ENCODE data around the gene ADAM33. TPM values are rescaled to one million over a fixed set of nuclear protein-coding genes. Genes with fewer than 3 reads are reported as not detected.

Gene ADAM33
- total RNA-seq, 2 donors from 2014 or later = not detected

DNA sequence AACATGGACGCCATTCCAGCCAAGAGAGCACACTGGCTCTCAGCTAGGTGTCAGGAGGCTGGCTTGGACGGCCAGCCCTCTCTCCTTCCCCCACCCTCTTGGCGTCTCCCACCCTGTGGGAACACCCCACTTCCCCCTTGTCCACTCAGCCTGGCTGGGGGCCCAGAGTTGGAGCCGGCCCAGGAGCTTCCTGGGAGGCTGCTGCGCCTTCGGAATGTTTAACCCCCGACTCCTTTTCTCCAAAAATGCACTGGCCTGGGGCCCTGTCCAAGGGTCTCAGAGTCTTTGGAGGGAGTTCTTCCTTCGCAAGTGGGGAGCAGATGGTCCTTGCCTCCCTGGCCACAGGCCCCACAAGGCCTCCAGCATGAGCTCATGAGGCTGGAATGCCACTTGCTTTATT lies 4.1 kb downstream of the ADAM33 start:
- Mint-ChIP-seq H3K27ac (no peak overlapping the region), H3K4me3 (no peak overlapping the region), H3K36me3 (ENCODE audit: low read depth) (peaks cover 5% of the 10 kb centered on the region), H3K27me3 (peaks cover 69% of the 10 kb centered on the region), H3K4me1 (peaks cover 10% of the 10 kb centered on the region)
- no peak for ATAC-seq
- no peak for DNase-seq
- no peaks in the 10 kb centered on the region for H3K9me3 ChIP-seq (ENCODE audit: control insufficient read depth, low read length, poor library complexity, severe bottlenecking)

DNA sequence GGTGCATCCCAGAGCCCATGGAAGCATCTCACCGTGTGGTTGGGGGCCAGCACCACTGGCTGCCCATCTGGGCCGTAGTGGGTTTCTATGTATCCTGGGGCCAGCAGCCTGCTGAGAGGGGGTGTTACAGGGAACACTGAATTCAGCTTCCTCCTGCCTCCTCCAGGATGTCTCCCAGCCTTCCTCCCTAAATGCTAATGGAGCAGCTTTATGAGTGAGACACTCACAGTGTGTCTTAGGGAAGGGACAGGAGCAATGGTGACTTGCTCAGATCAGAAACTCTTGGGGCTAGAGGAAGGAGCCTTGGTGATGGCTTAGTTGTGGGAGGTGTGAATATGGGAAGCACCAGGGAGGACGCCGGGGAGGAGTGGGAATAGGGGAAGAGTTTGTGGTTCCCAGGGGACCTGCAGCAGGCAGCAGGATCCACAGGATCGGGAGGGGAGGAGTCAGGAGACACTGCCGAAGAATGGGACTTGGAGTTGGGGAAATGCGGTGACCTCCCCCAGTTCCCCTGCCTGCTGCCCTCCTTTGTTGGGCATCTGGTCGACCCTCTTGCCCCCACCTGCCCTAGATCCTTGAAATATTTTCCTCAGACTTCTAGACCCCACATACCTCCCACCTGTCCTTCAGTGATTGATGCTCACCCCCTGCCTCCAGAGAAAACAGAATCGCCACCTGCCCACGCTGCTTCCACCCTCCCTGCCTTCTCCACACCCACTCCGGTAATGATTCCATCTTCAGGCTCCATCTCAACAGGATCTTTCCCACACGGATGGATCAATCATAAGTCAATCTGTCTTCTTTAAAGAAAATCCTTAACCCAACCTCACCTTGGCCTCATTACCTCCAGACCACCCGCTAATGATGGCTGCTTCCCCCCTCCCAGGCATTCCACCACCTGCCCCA lies 6.6 kb downstream of the ADAM33 start:
- peaks cover 76% of the 10 kb centered on the region for H3K27me3 Mint-ChIP-seq

DNA sequence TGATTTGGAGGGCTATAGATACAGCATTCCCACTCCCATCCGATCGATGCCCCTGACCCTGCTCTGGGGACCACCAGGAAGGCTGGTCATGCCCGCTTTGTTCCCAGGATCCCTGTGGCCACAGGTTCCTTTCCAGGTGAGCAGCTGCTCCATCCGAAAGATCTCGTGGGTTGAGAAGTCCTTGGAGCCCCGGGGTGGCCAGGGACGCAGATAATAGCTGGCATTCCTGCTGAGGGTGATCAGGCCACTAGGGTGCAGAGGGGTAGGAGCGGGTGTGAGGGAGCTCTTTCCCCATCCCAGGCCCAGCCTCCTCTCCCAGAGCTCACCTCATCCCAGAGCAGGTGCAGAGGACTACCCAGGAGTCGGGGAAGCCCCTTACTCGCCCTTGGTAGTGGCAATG lies 7.4 kb downstream of the ADAM33 start:
- Mint-ChIP-seq H3K36me3 (ENCODE audit: low read depth) (peaks cover 8% of the 10 kb centered on the region), H3K27ac (no peak overlapping the region), H3K4me3 (no peak overlapping the region), H3K4me1 (peaks cover 13% of the 10 kb centered on the region), H3K27me3 (peaks cover 76% of the 10 kb centered on the region)
- DNase-seq (no peak), ATAC-seq (no peak)
- H3K9me3 ChIP-seq (ENCODE audit: control insufficient read depth, low read length, poor library complexity, severe bottlenecking) = no peaks in the 10 kb centered on the region

More for the DNA sequence above, 6.6 kb downstream of the ADAM33 start:
- peaks cover 8% of the 10 kb centered on the region for H3K36me3 Mint-ChIP-seq (ENCODE audit: low read depth)
- no peak overlapping the region for H3K4me3 Mint-ChIP-seq
- ATAC-seq (no peak), DNase-seq (no peak)
- H3K9me3 ChIP-seq (ENCODE audit: control insufficient read depth, low read length, poor library complexity, severe bottlenecking) = no peaks in the 10 kb centered on the region
- peaks cover 11% of the 10 kb centered on the region for H3K4me1 Mint-ChIP-seq
- H3K27ac Mint-ChIP-seq = no peak overlapping the region

DNA sequence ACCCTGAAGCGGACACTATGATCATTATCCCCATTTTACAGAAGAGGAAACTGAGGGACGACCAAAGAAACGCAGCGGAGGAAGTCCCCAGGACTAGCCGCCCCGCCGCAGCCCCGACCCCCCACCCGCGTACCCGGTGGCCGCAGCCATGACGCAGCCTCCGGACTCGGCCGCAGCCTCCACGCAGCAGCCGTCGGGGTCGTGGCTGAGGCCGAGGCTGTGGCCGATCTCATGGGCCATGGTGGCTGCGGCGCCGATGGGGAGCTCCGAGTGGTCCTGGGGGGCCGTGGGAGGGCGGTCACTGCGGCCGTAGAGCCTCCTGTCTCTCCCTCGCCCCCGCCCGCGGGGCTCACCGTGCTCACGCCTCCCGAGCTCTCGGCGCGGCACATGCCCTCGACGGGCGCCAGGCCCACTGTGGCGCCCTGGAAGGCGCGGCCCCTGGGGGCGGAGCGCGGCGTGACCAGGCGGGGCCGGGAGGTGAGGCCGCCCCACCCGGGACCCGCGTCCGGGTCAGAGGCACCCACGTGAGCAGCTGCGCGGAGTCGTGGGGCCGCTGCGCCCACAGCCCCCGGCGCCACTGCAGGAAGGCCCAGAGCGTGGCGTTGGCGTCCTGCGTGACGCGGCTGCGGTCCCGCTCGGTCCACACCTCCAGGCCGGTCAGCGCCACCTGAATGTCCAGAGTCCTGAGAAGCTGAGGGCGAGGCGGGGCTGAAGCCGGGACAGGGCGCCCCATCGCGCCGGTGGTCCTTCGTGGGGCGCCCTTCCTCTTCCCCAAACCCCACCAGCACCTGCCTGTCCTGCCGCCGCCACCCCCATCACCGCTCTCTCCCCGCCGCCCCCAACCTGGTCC lies 8.4 kb downstream of the ADAM33 start:
- no peak overlapping the region for H3K27ac Mint-ChIP-seq
- H3K36me3 Mint-ChIP-seq (ENCODE audit: low read depth) = peaks cover 8% of the 10 kb centered on the region
- ATAC-seq (no peak), DNase-seq (no peak)
- H3K27me3 Mint-ChIP-seq = peaks cover 67% of the 10 kb centered on the region
- peaks cover 13% of the 10 kb centered on the region for H3K4me1 Mint-ChIP-seq
- no peak overlapping the region for H3K4me3 Mint-ChIP-seq
- H3K9me3 ChIP-seq (ENCODE audit: control insufficient read depth, low read length, poor library complexity, severe bottlenecking) = no peaks in the 10 kb centered on the region

DNA sequence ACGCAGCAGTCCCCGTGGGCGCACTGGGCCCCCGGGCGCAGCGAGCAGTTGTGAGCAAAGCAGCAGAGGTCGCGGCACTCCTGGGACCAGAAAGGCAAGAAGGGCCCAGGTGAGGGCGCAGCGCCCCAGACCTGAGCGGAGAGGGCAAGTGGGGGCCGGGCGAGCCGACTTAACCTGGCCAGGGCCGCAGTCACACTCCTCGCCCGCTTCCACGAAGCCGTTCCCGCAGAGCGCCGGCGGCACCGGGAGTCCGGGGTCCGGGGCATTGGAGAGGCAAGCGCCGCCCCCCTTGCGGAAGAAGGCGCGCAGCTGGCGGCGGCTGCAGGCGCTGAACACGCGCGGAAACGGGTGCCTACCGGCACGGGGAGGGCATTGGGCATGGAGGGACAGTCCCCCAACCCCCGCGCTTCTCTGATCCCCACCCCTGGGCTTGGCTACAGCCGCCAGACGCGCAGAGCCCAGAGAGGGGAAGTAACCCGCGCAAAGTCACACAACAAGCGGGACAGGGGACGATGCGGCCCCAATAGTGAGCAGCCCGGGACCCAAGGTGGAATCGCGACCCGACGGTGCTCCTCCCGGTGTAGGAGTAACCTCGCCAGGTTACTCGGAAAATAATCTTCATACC lies 9.2 kb downstream of the ADAM33 start:
- H3K4me3 Mint-ChIP-seq = peak overlapping the region; percentile 65

DNA sequence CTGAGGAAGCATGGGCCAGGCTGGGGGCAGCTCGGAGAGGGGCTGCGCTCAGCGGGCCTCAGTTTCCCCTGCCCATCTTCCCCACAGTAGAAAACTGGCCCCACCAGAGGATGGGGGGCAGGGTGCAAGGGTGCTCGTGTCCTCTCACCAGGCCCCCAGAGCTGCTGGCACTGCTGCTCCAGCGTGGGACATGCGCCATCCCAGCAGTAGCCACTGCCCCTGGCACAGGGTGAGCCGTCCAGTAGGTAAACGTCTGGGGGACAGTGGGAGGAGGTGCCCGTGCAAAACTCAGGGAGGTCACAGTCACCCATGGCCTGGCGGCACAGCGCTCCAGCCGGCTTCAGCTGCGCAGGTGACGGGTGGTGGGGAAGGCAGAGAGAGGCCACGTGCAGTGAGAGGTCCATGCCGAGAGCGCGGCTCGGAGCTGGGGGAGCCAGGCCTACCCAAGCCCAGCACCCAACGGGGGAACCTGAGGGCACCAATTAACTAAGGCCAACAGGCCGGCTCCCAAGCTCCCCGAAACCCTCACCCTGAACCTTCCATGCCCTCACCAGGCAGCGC lies 9.7 kb downstream of the ADAM33 start:
- Mint-ChIP-seq H3K4me3 (peak overlapping the region; percentile 65), H3K36me3 (ENCODE audit: low read depth) (peaks cover 8% of the 10 kb centered on the region), H3K27ac (no peak overlapping the region), H3K27me3 (peaks cover 58% of the 10 kb centered on the region), H3K4me1 (peaks cover 17% of the 10 kb centered on the region)
- ATAC-seq (no peak), DNase-seq (no peak)
- no peaks in the 10 kb centered on the region for H3K9me3 ChIP-seq (ENCODE audit: control insufficient read depth, low read length, poor library complexity, severe bottlenecking)

More for the DNA sequence above, 9.2 kb downstream of the ADAM33 start:
- H3K9me3 ChIP-seq (ENCODE audit: control insufficient read depth, low read length, poor library complexity, severe bottlenecking) = no peaks in the 10 kb centered on the region
- ATAC-seq = no peak
- Mint-ChIP-seq H3K27ac (no peak overlapping the region), H3K4me1 (peaks cover 13% of the 10 kb centered on the region), H3K27me3 (peaks cover 59% of the 10 kb centered on the region), H3K36me3 (ENCODE audit: low read depth) (peaks cover 8% of the 10 kb centered on the region)
- no peak for DNase-seq

DNA sequence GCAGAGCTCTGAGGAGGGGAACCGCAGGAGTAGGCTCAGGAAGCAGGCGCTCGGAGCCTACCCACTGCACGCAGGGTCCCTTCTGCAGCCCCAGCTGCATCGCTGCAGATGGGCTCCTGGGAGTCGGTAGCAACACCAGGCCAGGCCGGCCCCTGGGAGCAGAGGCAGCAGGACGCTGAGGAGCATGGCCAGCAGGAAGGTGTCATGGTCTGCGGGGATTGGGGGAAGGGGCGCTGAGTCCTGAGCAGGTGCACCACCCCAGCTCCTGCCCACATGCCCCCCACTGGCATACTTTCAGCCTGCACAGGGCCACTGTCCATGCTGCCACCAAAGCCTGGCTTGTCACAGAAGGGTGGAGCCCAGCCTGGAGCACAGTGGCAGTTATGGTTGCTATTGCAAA lies 10.9 kb downstream of the ADAM33 start:
- Mint-ChIP-seq H3K4me1 (peaks cover 19% of the 10 kb centered on the region), H3K4me3 (no peak overlapping the region), H3K27ac (no peak overlapping the region), H3K36me3 (ENCODE audit: low read depth) (peaks cover 8% of the 10 kb centered on the region), H3K27me3 (peaks cover 50% of the 10 kb centered on the region)
- DNase-seq = no peak
- ATAC-seq = no peak
- no peaks in the 10 kb centered on the region for H3K9me3 ChIP-seq (ENCODE audit: control insufficient read depth, low read length, poor library complexity, severe bottlenecking)

DNA sequence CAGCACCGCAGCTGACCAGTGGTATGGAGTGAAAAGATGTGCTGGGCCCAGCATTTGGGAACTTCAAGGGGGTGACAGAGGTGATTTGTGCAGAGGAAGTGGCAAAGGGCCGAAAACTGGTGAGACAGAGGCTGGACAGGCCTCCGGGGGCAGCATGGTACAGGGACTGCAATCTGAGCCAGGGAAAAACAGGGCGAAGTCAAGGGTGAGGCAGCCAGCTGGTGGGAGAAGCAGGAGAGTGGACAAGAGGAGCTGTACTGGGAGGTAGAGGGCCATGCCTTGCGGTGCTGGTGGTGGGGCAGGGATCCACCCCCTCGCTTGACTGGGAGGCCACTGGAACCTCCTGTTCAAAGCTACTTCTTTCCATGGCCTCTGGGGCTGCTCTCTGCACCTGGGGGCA lies 11.3 kb downstream of the ADAM33 start:
- DNase-seq (no peak), ATAC-seq (no peak)
- Mint-ChIP-seq H3K36me3 (ENCODE audit: low read depth) (peaks cover 7% of the 10 kb centered on the region), H3K4me3 (no peak overlapping the region), H3K27ac (no peak overlapping the region), H3K4me1 (peaks cover 20% of the 10 kb centered on the region), H3K27me3 (peaks cover 46% of the 10 kb centered on the region)
- H3K9me3 ChIP-seq (ENCODE audit: control insufficient read depth, low read length, poor library complexity, severe bottlenecking) = no peaks in the 10 kb centered on the region

DNA sequence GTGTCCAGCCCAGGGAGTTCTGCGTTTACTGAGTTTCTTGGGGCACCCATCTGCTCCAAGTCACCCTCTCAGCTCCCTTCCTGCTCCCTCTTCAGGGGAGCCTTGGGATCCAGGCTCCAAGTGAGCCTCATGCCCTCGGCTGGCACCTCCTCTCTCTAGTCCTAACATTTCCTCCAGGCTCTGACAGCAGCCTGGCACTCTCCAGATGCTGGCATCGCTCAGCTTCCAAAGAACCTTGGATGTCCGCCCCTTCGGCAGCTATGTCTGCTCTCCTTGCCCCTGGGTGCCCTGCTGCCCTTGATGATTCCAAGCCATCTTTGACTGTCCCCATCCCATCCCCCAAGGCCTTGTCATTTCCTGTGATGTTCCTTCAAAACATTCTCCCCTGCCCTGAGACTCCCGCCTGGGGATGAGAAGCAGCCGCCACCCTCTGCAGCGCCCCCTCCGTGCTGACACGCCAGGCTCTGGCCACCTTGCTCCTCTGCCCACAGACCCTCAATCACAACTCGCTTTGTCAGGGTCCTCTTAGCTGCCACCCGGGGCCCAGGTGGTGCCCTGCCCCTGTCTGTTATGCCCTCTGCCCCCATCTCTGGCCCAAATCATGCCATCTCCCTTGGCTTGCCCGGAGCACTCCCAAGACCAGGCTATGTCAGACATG lies 12.0 kb downstream of the ADAM33 start:
- Mint-ChIP-seq H3K4me1 (peaks cover 18% of the 10 kb centered on the region), H3K36me3 (ENCODE audit: low read depth) (peaks cover 3% of the 10 kb centered on the region), H3K27ac (no peak overlapping the region), H3K4me3 (no peak overlapping the region), H3K27me3 (peaks cover 40% of the 10 kb centered on the region)
- ATAC-seq = no peak
- no peaks in the 10 kb centered on the region for H3K9me3 ChIP-seq (ENCODE audit: control insufficient read depth, low read length, poor library complexity, severe bottlenecking)
- DNase-seq = no peak

DNA sequence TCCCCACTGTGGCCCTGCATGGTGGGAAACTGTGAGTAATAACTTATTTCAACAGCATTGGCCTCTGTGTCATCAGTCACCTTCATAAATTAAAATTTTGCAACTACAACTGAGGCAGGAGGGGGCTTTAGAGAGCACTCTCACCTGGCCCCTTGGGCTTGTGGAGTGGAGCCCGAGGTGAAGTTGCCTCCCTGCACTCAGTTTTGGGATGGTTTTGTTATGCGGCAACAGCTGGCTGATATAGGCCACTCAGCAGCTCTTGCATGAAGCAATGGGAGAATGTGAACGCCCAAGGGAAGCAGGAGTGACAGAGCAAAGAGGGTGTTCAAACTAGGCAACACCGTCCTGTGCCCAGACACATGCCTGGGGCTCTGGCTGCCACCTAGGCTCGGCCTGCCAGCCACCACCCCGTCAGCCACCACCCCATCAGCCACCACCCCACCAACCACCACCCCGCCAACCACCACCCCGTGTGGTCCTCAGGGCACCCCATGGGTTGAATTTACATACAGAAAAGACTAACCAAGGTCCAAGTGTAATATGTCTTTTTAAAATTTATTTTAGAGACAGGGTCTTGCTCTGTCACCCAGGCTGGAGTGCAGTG lies 14.3 kb downstream of the ADAM33 start:
- H3K27ac Mint-ChIP-seq = no peak overlapping the region
- peaks cover 3% of the 10 kb centered on the region for H3K36me3 Mint-ChIP-seq (ENCODE audit: low read depth)
- H3K4me1 Mint-ChIP-seq = peaks cover 23% of the 10 kb centered on the region
- peak overlapping the region; percentile 19 for H3K4me3 Mint-ChIP-seq
- ATAC-seq (no peak), DNase-seq (no peak)
- peaks cover 40% of the 10 kb centered on the region for H3K27me3 Mint-ChIP-seq
- H3K9me3 ChIP-seq (ENCODE audit: control insufficient read depth, low read length, poor library complexity, severe bottlenecking) = no peaks in the 10 kb centered on the region

DNA sequence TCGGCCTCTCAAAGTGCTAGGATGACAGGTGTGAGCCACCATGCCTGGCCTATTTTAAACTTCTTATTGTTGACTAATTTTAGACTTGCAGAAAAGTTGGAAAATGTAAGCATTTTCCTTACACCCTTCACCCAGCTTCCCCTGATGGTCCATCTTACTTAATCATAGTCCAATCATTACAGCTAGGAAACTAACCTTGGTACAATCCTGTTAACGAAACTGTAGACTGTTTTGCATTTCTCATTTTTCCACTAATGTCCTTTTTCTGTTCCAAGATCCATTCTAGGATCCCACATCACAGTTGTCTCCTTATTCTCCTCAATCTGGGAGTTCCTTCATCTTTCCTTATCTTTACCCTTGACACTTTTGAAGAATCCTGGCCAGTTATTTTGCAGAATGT lies 18.0 kb downstream of the ADAM33 start:
- H3K9me3 ChIP-seq (ENCODE audit: control insufficient read depth, low read length, poor library complexity, severe bottlenecking) = no peaks in the 10 kb centered on the region
- no peak overlapping the region for H3K4me3 Mint-ChIP-seq
- H3K36me3 Mint-ChIP-seq (ENCODE audit: low read depth) = no peaks in the 10 kb centered on the region
- no peak for DNase-seq
- H3K27me3 Mint-ChIP-seq = peaks cover 36% of the 10 kb centered on the region
- H3K4me1 Mint-ChIP-seq = peaks cover 25% of the 10 kb centered on the region
- no peak for ATAC-seq
- H3K27ac Mint-ChIP-seq = no peak overlapping the region

DNA sequence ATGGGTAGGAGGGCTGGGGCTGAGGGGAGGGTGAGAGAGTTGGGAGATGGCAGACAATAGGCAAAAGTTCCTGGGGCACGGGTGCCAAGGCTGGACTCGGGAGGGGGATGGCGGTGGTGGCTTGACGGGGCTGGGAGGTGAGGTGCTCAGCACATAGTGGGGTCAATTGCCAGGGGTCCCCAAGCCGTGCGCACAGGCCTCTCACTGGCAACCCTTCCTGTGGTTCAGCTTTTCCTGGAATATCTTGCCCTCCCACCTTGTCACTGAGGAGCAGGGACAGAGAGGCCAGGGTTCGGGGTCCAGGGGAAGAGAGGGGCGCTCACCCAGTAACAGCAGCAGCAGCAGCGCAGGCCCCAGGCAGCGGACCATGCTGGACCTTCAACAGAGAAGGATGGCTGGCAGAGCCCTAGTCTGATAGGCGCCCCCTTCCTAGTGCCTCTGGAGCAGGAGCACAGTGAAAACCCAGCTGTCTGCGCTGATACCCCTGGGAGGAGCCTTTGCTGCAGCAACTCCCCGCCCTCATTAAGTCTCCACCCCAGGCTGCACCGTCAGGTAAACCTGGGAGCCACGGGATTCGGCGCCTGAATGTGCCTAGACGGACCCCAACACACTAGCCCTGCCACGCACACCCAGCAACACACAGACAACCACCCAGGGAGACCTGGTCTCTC lies 18.6 kb downstream of the ADAM33 start, which contains the start of gene GFRA4:
GFRA4 (minus strand) TSS at position 369 of the 671 bp plus-strand sequence; CDS start at position 369, 0 bp downstream.
- H3K9me3 ChIP-seq (ENCODE audit: control insufficient read depth, low read length, poor library complexity, severe bottlenecking) = no peaks in the 10 kb centered on the region
- Mint-ChIP-seq H3K27ac (no peak within 1 kb of the TSS), H3K27me3 (peaks cover 40% of the 10 kb centered on the region), H3K4me3 (no peak within 1 kb of the TSS), H3K4me1 (peaks cover 27% of the 10 kb centered on the region), H3K36me3 (ENCODE audit: low read depth) (no peaks in the 10 kb centered on the region)
- ATAC-seq (no peak), DNase-seq (no peak)
